ENCODE data around the gene REXO5. TPM values are rescaled to one million over a fixed set of nuclear protein-coding genes. Genes with fewer than 3 reads are reported as not detected.
A peak's percentile ranks its signal among the peaks of the same experiment; 100 is the strongest.

Gene REXO5
- total and polyA plus RNA-seq, 2 of the 13 experiments (the other 11 are each of a cell fraction or from before 2014, with no cell fraction given), result 5.9 to 13.1 TPM

DNA sequence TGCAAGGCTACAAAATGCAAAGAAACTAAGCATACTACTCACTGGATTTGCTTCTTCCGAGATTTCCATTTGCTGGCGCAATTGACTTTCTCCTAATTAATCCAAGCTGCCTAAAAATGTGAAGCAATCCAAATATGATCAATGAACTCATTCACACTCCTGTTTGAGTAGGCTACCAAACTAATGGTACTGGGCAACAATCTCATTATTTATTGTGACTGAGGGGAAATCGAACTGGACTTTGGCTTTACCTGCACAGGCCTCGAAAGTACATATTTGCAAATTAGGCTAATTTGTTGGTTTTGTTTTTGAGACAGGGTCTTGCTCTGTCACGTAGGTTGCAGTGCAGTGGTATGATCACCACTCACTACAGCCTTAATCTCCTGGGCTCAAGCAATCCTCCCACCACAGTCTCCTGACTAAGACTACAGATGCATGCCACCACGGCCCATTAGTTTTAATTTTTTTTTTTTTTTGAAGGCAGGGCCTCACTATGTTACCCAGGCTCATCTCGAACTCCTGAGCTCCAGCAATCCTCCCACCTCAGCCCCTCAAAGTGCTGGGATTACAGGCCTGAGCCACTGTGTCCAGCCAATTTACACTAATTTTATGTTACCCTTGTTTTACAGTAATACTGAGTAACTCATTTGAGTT, 2.6 kb upstream of the REXO5 start (continued):
- no peak for TF ChIP-seq REST (IDR thresholded peaks at IDR 0.05; ENCODE audit: borderline replicate concordance in 1 of 2, low read depth in 1 of 2, low read length in 2 of 2)
- TF ChIP-seq ZNF564 (CRISPR knock-in tag; IDR thresholded peaks at IDR 0.05), result peak; percentile 62; the same call in 1 of the 2 replicates
- TF ChIP-seq BRD4 (CRISPR knock-in tag; IDR thresholded peaks at IDR 0.05), result peak; percentile 83; the same call in 1 of the 2 replicates
- TF ChIP-seq ZNF160 (CRISPR knock-in tag; IDR thresholded peaks at IDR 0.05), result peak; percentile 85
- TF ChIP-seq SIX1 (CRISPR knock-in tag; IDR thresholded peaks at IDR 0.05; ENCODE audit: borderline replicate concordance), result peak; percentile 32; the same call in 1 of the 2 replicates
- peak; percentile 66; the same call in 1 of the 2 replicates for TF ChIP-seq FOXC1 (CRISPR knock-in tag; IDR thresholded peaks at IDR 0.05; ENCODE audit: borderline replicate concordance)
- no peak for TF ChIP-seq ZNF558 (CRISPR knock-in tag; IDR thresholded peaks at IDR 0.05; ENCODE audit: borderline replicate concordance)
- TF ChIP-seq RFXANK (CRISPR knock-in tag; IDR thresholded peaks at IDR 0.05), result no peak
- TF ChIP-seq, protein P1, sequence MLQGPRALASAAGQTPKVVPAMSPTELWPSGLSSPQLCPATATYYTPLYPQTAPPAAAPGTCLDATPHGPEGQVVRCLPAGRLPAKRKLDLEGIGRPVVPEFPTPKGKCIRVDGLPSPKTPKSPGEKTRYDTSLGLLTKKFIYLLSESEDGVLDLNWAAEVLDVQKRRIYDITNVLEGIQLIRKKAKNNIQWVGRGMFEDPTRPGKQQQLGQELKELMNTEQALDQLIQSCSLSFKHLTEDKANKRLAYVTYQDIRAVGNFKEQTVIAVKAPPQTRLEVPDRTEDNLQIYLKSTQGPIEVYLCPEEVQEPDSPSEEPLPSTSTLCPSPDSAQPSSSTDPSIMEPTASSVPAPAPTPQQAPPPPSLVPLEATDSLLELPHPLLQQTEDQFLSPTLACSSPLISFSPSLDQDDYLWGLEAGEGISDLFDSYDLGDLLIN (CRISPR knock-in tag; IDR thresholded peaks at IDR 0.05; ENCODE audit: borderline replicate concordance), result no peak
- TF ChIP-seq GTF3A (CRISPR knock-in tag; conservative IDR thresholded peaks at IDR 0.05), result no peak
- TF ChIP-seq MTF1 (CRISPR knock-in tag; IDR thresholded peaks at IDR 0.05), result no peak
- TF ChIP-seq, protein P2, sequence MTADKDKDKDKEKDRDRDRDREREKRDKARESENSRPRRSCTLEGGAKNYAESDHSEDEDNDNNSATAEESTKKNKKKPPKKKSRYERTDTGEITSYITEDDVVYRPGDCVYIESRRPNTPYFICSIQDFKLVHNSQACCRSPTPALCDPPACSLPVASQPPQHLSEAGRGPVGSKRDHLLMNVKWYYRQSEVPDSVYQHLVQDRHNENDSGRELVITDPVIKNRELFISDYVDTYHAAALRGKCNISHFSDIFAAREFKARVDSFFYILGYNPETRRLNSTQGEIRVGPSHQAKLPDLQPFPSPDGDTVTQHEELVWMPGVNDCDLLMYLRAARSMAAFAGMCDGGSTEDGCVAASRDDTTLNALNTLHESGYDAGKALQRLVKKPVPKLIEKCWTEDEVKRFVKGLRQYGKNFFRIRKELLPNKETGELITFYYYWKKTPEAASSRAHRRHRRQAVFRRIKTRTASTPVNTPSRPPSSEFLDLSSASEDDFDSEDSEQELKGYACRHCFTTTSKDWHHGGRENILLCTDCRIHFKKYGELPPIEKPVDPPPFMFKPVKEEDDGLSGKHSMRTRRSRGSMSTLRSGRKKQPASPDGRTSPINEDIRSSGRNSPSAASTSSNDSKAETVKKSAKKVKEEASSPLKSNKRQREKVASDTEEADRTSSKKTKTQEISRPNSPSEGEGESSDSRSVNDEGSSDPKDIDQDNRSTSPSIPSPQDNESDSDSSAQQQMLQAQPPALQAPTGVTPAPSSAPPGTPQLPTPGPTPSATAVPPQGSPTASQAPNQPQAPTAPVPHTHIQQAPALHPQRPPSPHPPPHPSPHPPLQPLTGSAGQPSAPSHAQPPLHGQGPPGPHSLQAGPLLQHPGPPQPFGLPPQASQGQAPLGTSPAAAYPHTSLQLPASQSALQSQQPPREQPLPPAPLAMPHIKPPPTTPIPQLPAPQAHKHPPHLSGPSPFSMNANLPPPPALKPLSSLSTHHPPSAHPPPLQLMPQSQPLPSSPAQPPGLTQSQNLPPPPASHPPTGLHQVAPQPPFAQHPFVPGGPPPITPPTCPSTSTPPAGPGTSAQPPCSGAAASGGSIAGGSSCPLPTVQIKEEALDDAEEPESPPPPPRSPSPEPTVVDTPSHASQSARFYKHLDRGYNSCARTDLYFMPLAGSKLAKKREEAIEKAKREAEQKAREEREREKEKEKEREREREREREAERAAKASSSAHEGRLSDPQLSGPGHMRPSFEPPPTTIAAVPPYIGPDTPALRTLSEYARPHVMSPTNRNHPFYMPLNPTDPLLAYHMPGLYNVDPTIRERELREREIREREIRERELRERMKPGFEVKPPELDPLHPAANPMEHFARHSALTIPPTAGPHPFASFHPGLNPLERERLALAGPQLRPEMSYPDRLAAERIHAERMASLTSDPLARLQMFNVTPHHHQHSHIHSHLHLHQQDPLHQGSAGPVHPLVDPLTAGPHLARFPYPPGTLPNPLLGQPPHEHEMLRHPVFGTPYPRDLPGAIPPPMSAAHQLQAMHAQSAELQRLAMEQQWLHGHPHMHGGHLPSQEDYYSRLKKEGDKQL (CRISPR knock-in tag; IDR thresholded peaks at IDR 0.05; ENCODE audit: low read depth), result no peak
- TF ChIP-seq ZNF256 (CRISPR knock-in tag; conservative IDR thresholded peaks at IDR 0.05), result no peak
- peak; percentile 69 for TF ChIP-seq DRAP1 (CRISPR knock-in tag; IDR thresholded peaks at IDR 0.05)
- peak; percentile 37; the same call in 1 of the 2 replicates for TF ChIP-seq ELF3 (CRISPR knock-in tag; IDR thresholded peaks at IDR 0.05)
- TF ChIP-seq, protein P3, sequence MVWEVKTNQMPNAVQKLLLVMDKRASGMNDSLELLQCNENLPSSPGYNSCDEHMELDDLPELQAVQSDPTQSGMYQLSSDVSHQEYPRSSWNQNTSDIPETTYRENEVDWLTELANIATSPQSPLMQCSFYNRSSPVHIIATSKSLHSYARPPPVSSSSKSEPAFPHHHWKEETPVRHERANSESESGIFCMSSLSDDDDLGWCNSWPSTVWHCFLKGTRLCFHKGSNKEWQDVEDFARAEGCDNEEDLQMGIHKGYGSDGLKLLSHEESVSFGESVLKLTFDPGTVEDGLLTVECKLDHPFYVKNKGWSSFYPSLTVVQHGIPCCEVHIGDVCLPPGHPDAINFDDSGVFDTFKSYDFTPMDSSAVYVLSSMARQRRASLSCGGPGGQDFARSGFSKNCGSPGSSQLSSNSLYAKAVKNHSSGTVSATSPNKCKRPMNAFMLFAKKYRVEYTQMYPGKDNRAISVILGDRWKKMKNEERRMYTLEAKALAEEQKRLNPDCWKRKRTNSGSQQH (CRISPR knock-in tag; IDR thresholded peaks at IDR 0.05; ENCODE audit: low read depth), result no peak
- TF ChIP-seq ZNF12 (CRISPR knock-in tag; IDR thresholded peaks at IDR 0.05), result no peak

Data from HepG2 (cell line).